Stimulated activated naive CD4-positive, alpha-beta T cell (primary cell): ENCODE data around the gene ANO7.
"Not testable (repeated sequence)": the region's sequence is repeated elsewhere in the genome, so short reads cannot be mapped to it uniquely, and the experiment has no call there.

Source experiments
- DNase-seq, 6 experiments: peaks; one replicate each; lab custom pipeline; 2025; lab: John Stamatoyannopoulos, UW

ANO7 gene

DNA sequence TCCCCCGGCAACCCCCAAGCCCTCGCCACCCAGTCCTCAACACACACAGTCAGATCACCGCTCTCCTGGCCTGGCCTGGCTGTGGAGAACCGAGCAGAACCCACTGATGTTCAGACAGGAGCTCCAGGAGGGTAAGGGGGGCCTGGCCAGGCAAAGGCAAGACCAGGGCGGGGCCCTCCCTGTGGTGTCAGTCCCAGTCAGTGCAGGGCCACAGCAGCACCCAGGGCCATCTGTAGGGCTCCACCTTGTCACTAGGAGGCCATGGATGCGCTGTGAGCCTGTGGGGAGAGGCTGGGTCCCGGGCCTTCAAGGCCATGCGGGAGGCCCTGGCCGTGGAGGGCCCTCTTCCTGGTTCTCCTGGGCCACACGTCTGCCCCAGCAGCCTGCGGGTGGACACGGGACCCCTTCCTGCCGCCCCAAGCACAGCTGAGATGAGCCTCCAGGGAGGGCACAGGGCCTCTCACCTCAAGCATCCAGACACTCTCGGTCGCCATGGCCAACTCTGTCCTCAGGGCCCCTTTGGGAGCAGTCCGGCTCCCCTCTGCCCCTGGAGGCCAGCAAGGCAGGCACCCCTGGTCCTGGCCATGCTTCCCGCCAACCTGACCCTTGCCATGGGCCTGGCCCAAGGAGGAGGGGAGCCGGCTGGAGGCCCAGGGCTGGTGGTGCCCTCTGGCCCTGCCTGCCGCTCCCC, 2.0 kb downstream of the ANO7 start:
- no peak for DNase-seq

DNA sequence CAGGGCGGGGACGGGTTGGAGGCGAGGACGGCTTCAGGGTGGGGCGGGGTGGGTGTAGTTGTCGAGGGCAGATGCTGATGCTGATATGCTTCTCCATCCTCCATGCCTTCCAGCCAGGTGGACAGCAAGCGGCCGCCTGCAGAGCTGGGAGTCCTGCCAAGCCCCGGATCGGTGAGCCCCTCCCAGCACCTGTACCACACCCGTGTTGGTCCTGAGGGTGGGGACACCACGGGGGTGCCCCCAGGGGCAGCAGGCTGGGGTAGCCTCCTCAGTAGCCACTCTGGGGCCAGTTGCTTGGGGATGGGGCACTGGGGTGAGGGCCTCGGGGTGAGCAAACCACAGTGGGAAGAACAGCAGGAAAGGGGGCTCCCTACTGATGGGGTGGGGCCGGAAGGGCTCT, 2.6 kb downstream of the ANO7 start:
- DNase-seq: no peak

DNA sequence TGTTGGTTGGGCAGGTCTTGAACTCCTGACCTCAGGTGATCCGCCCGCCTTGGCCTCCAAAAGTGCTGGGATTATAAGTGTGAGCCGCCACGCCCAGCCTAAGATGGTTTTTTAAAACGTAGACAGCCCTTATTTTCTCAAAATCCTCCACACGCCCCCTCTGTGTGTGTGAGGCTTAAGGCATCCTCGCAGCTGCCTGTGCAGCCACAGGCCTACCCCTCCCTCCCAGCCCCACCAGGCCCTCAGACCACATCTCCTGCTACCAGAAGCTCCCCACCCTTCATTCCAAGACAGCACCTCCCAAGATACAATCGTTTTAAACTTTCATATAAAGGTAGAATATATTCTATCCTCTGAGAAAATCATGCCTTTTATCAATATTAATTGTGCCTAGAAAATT, 4.8 kb downstream of the ANO7 start:
- no peak for DNase-seq

DNA sequence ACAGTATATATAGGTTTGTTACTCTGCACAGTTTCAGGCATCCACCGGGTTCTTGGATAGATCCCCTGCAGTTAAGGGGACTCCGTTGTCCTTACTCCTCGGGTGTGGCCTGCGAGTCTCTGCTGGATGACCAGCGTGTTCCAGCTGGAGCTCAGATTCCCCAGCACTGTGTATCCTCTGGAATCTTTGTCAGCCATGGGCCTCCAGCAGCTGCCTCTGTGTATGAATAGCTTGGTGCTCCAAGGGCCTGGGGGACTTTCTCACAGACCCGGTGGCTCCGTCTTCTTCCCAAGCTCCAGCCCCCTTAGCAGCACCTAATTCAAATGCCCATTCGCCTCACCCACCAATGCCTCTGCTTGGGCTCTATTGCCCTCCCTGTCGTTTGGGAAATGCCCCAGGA, 6.3 kb downstream of the ANO7 start:
- DNase-seq: no peak

DNA sequence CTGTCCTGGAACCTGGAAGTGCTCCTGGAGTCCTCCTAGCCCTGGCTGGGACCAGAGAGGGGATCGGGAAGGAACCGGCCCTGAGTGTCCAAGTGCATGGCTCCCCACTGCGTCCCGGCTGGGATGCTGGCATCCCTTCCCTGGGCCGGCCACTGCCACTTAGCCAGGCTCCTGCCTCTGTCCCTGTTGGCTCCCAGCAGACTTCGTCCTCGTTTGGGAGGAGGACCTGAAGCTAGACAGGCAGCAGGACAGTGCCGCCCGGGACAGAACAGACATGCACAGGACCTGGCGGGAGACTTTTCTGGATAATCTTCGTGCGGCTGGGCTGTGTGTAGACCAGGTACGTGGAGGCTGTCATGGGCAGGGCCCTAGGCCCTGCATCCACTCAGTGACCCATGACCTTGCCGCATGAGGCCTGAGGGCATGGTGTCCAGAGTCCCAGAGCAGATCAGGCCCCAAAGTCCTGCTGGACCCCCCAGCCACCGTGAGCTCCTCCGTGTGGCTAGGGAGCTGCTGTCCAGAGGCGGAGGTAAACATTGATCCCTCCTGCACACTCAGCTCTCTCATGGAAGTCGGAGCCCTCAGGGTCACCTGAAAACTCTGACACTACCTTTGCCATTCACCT, 7.1 kb downstream of the ANO7 start:
- DNase-seq: no peak

GRCh38 chr2:241197246-241197645, 8.8 kb downstream of the ANO7 start:
- not testable (repeated sequence) for DNase-seq

DNA sequence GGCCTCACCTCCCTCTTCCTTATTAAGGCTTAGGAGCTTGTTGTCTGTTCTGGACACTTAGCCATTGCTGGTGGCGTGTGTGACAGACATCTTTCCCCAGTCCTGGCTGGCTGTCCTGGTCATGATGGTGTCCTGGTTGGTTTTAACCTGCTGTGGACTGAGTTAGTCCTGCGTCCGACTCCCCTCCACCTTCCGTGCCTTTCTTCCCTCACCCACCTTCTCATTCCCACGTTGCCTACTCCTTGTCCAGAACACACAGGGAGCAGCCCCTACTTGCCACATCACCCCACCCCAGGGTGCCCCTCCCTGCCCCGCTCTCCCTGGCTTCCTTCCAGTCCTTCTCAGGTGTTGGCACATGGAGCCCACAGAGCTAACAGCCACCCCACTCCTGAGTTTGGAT, 9.5 kb downstream of the ANO7 start:
- no peak for DNase-seq

GRCh38 chr2:241198381-241199279, 10.2 kb downstream of the ANO7 start:
- no peak for DNase-seq

DNA sequence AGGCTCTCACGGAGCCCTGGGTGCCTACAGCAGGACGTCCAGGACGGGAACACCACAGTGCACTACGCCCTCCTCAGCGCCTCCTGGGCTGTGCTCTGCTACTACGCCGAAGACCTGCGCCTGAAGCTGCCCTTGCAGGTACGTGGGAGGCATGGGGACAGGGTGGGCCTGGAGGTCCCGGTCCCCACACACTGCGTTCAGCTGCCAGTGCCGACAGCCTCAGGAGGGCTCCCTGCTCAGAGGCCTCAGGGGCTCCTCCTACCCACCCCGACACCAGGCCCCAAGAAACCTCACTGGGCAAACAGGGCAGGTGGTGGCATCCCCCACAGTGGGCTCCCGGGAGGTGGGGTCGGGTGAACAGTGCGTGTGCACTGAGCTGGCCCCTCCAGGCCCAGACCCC, 10.8 kb downstream of the ANO7 start:
- no peak for DNase-seq

- no peak for DNase-seq
These were observed 11.7 kb downstream of the ANO7 start for GRCh38 chr2:241199897-241200821.

- DNase-seq: no peak
These were observed 12.4 kb downstream of the ANO7 start for GRCh38 chr2:241200822-241201395.

GRCh38 chr2:241201445-241202267, 13.2 kb downstream of the ANO7 start:
- no peak for DNase-seq

DNA sequence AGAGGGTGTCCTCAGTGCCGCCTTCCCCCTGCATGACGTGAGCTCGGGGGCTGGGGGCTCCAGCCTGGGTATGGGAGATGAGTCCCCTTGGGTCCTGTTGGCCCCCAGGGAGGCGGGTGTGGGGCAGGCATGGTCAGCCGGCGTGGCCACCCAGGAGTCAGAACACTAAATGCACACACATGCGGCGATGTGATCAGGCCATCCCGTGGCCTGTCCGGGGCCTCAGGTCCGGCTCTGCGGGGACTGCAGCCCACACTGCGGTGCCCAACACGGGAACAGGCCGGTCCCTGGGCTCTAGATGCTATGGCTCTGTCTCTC, 13.8 kb downstream of the ANO7 start:
- no peak for DNase-seq

- no peak for DNase-seq
These were observed 14.2 kb downstream of the ANO7 start for GRCh38 chr2:241202681-241203080.

DNA sequence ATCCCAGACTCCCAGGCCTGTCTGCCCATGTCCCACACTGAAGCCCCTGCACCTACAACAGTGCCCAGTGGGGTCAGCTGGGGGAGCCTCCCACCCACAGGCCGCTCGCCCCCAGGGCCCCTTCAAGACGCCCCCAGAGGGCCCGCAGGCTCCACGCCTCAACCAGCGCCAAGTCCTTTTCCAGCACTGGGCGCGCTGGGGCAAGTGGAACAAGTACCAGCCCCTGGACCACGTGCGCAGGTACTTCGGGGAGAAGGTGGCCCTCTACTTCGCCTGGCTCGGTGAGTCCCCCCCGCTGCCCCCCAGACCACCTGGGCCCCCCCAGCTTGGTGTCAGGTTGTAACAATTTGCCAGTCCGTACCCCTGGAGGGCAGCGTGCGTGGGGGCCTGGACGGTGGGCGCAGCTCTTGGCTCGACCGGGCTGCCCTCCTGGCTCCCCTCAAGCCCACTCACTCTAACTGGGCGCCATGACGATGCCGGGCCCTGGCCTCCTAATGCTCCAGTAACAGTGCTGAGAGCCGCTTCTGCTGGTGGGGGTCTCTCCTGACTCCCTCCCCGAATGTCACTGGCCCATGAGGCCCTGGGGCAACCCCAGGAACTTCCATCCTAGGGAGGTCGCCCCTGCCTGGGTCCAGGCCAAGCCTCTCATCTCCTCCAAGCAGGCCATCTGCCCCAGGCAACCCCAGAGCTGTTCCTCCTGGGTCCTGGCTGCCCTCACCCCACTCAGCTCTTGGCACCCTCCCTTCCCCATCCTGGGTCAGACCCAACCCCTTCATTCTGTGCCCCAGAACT, 14.9 kb downstream of the ANO7 start:
- no peak for DNase-seq

- DNase-seq: no peak
These were observed 15.5 kb downstream of the ANO7 start for GRCh38 chr2:241204010-241204384.

- no peak for DNase-seq
These were observed 16.0 kb downstream of the ANO7 start for GRCh38 chr2:241204490-241204889.

DNA sequence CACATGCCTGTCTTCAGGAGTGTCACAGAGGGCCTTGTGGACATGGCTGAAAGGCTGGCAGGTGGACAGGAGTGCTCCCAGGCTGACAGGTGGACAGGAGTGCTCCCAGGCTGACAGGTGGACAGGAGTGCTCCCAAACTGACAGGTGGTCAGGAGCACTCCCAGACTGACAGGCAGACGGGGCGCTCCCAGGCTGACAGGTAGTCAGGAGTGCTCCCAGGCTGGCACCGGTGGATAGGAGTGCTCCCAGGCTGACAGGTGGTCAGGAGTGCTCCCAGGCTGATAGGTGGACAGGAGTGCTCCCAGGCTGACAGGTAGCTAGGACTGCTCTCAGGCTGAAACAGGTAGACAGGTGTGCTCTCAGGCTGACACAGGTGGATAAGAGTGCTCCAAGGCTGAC, 16.6 kb downstream of the ANO7 start:
- DNase-seq: no peak

DNA sequence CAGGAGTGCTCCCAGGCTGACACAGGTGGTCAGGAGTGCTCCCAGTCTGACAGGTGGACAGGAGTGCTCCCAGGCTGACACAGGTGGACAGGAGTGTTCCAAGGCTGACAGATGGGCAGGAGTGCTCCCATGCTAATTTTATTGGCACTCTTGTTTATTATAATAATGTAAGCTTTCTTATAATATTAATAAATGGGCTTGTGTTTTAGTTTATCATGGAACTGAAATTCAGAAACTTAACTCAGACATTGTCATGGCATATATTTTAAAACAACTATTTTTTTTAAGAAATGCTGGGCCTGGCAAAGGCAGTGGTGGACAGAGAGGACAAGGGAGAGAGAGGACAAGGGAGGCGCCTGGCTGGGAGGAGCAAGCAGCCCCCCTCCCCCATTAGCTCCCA, 18.7 kb downstream of the ANO7 start:
- DNase-seq: no peak

- DNase-seq: no peak
These were observed 19.2 kb downstream of the ANO7 start for GRCh38 chr2:241207641-241208040.
